T-helper 2 cell treated with Interferon-gamma antibody and Interleukin-4, amounts not matched to agents 5 μg/mL and 100 μg/mL, for 36 hours (primary cell): Measurements from ENCODE around the gene CPVL.

Experiments
- DNase-seq: peaks from one replicate; pipeline ENCODE4 v3.0.0; 2021; ENCODE audit warnings: low spot score
- H3K27ac Mint-ChIP-seq: one replicate; pipeline ENCODE4 v1.8.0; 2021; ENCODE audit warnings: mild to moderate bottlenecking, mixed read lengths
- H3K27me3 Mint-ChIP-seq: one replicate; pipeline ENCODE4 v1.8.0; 2021; ENCODE audit warnings: low read depth, mixed read lengths
- H3K36me3 Mint-ChIP-seq: one replicate; pipeline ENCODE4 v1.8.0; 2021; ENCODE audit warnings: low read depth, mixed read lengths
- H3K4me1 Mint-ChIP-seq: one replicate; pipeline ENCODE4 v1.8.0; 2021; ENCODE audit warnings: low read depth, mixed read lengths
- H3K4me3 Mint-ChIP-seq: one replicate; pipeline ENCODE4 v1.8.0; 2022; ENCODE audit warnings: mild to moderate bottlenecking, moderate library complexity, mixed read lengths
- H3K9me3 Mint-ChIP-seq: one replicate; pipeline ENCODE4 v1.8.0; 2021; ENCODE audit warnings: mixed read lengths

Gene CPVL

DNA sequence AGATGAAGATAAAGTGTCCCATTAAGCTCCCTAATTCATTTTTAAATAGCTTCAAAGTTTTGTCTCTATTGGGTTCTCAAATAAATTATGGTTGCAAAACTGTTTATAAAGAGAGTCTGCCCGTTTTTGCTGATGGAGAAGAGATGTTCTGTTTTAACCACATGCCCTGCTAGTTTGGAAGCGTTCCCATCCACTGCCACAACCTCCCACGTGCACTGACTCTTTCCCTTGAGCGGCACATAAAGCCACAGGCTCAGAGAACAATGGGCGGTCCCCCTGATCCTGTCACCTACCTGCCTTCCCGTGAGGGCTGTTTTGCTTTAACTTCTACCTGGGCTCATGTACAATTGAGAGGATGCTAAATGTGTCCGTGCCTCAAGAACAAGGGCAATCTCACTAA, 65.5 kb downstream of the CPVL start:
- H3K9me3 Mint-ChIP-seq, result no peaks in the 10 kb centered on the region
- H3K27ac Mint-ChIP-seq, result no peak overlapping the region
- H3K36me3 Mint-ChIP-seq, result no peaks in the 10 kb centered on the region
- no peaks in the 10 kb centered on the region for H3K4me1 Mint-ChIP-seq
- no peak for DNase-seq
- no peak overlapping the region for H3K4me3 Mint-ChIP-seq
- H3K27me3 Mint-ChIP-seq, result peaks cover 16% of the 10 kb centered on the region

DNA sequence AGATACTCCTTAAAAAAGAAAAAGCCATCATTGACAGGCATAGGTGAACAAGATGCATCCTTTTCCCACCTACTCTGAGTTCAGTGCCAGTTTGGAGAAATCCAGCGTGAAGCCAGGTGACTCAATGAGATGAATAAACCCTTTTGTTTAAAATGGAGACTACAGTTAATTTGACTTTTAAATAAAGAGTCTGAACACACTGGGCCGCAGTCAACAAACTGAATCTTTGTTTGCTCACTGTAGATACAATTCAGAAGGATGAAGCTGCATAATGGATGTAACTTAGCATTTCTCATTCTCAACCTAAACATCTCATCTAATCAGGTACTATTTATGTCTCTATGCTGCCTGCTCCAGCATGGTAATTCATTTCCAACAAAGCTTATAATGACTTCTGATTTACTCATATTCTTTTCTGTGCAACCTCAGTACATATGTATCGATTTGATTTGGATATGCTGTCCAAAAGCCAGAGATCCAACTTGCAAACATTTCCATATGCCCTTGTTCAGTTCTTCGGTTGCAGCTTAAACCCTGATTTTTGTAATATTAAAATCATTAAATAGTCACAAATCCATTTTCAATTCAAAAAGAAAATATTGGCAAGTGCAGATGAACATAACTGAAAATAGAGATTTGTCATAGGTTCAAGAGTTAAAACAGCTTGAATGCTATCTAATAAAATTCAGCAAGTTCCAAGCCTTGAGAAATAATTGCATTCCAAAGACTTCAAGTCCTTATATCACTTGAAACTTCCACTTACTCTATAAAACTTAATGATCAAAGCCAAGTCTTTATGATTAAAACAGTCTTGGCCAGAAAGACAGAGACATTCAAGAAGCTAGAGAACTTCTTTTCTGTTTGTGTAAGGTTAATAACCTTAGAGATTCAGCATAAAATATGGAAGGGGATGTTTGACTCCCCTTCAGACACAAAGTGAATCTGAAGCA, 67.8 kb downstream of the CPVL start:
- DNase-seq, result no peak
- Mint-ChIP-seq H3K4me3 (no peak overlapping the region), H3K36me3 (no peaks in the 10 kb centered on the region)

DNA sequence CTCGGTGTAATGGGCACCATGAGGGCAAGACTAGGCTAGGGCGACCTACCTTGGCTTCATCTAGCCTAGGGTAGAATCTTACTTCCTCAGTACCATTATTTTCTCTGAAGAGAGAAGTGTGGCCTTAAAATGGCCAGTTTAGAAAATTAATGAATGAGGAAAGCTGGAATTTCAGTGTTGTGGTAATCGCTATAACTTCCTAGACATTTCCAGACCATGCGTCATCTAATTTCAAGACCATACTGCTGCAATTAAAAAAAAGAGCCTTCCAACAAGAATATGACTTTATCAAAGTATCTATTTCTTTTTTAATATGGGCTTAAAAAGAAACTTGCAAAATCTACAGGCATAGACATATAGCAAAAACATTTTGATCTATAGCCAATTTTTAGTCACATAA, 68.5 kb downstream of the CPVL start:
- Mint-ChIP-seq H3K4me1 (no peaks in the 10 kb centered on the region), H3K27me3 (peaks cover 9% of the 10 kb centered on the region)
- DNase-seq, result no peak

More for the DNA sequence above, 67.8 kb downstream of the CPVL start:
- peaks cover 10% of the 10 kb centered on the region for H3K27me3 Mint-ChIP-seq
- no peaks in the 10 kb centered on the region for H3K4me1 Mint-ChIP-seq
- H3K9me3 Mint-ChIP-seq, result no peaks in the 10 kb centered on the region
- no peak overlapping the region for H3K27ac Mint-ChIP-seq

DNA sequence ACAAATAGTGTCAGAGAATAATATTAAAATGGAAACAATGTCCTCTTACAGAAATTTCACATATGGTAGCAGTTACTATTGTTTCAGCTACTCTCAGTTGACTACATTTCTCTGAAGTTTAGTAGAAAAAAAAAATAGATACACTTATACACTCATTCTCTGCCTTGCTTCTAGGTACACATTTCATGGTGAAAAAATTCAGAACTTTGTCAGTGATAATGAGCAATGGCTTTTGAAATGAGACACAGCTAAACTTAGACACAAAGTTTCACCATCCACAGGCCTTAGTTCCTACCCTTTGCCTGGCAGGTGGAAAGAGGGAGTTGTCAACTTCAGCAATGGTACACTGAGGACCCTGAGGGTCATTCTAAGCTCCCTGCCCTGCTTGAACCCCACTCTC, 69.2 kb downstream of the CPVL start:
- Mint-ChIP-seq H3K4me3 (no peak overlapping the region), H3K27ac (no peak overlapping the region), H3K9me3 (no peaks in the 10 kb centered on the region), H3K27me3 (peaks cover 6% of the 10 kb centered on the region), H3K36me3 (no peaks in the 10 kb centered on the region), H3K4me1 (no peaks in the 10 kb centered on the region)
- DNase-seq, result no peak

More for the DNA sequence above, 68.5 kb downstream of the CPVL start:
- Mint-ChIP-seq H3K9me3 (no peaks in the 10 kb centered on the region), H3K36me3 (no peaks in the 10 kb centered on the region), H3K27ac (no peak overlapping the region), H3K4me3 (no peak overlapping the region)

DNA sequence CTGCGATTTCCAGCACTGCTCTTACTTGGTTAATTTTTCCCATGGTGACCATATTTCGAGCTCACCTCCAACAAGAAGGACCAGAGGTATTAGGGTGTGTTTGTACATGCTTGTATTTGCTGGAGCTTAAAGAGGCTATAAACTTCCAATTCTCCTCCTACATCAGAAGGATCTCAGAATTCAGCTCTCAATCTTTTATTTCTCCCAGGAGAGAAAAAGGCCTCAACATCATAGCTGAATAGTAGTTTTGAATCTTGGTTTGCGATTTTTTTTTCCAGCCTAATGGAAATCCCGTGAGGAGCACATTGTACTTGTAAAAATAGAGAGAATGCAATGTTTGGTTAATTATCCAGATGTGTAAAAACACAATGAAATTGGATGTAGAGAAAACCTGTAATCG, 69.7 kb downstream of the CPVL start:
- H3K9me3 Mint-ChIP-seq, result no peaks in the 10 kb centered on the region
- H3K27ac Mint-ChIP-seq, result no peak overlapping the region
- no peaks in the 10 kb centered on the region for H3K4me1 Mint-ChIP-seq
- H3K4me3 Mint-ChIP-seq, result no peak overlapping the region
- DNase-seq, result no peak
- H3K36me3 Mint-ChIP-seq, result no peaks in the 10 kb centered on the region
- peaks cover 6% of the 10 kb centered on the region for H3K27me3 Mint-ChIP-seq

DNA sequence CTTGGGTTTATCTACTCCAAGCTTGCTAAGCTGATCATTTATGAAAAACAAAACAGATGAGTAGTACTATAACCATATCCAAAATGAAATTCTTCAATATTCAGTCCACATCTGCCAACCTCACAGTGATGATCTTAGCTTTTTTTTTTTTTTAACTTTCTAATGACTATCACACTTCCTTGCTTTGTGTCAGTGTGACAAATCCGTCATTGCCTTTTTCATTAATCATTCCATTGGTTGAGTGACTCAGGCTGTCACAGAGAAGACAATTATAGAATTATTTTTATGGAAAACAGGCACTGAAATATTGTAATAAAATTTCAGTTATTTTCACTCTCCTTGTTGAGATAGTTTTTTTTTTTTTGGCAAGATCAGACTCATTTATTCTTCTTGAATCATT, 70.7 kb downstream of the CPVL start:
- H3K4me1 Mint-ChIP-seq, result no peaks in the 10 kb centered on the region
- H3K4me3 Mint-ChIP-seq, result no peak overlapping the region
- DNase-seq, result no peak
- no peaks in the 10 kb centered on the region for H3K9me3 Mint-ChIP-seq
- H3K36me3 Mint-ChIP-seq, result no peaks in the 10 kb centered on the region
- H3K27ac Mint-ChIP-seq, result no peak overlapping the region
- peaks cover 3% of the 10 kb centered on the region for H3K27me3 Mint-ChIP-seq

DNA sequence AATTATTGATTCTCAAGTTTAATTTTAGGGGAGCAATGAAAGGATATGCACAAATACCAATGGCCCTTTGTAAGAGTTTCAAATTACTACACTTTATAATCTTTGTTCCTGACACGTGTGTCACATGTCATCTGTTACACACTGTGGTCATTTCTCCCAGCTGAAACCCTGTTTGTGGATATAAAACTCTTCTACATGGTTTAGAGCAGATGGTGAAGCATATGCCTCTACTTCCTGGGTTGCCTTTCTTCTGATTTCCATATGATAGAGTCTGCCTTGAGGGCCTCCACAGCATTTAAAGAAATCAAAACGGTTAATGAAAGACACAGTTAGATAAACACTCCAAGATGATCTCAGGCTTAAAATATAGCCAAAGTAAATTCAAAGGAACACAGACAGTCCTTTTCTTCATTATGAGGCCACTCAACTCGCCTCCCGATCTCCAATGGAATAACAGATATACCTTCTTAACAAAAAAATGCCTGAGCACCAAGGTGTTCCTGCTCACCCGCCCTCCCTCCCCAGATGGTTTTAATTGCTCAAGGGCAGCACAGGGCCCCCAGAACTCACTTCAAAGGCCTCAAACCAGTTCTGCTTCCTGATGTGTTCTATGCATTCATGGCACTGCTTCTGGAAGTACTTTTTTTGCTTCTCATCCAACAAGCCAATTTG, 75.0 kb downstream of the CPVL start:
- no peak for DNase-seq
- H3K27me3 Mint-ChIP-seq, result no peaks in the 10 kb centered on the region
- H3K9me3 Mint-ChIP-seq, result no peaks in the 10 kb centered on the region
- no peak overlapping the region for H3K4me3 Mint-ChIP-seq
- H3K27ac Mint-ChIP-seq, result no peak overlapping the region
- no peaks in the 10 kb centered on the region for H3K36me3 Mint-ChIP-seq
- H3K4me1 Mint-ChIP-seq, result no peaks in the 10 kb centered on the region

DNA sequence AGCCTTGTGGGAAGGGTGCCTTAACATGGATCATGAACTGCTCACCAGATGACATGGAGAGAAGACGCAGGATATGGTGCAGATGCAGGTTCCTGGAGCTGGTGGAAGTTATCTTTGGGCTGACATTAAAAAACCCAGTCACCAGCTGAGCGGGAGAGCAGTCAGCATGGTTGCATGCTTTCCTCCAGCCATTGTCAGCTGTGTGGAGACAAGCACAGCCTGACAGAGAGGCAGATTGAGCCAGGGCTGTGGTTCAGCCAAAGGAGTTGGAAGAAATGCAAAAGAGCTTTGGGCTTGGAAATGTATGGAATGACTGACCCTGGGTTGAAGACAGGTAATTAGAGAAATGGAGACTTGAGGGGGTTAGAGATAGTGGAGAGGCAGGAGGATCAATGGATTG, 79.7 kb downstream of the CPVL start:
- Mint-ChIP-seq H3K4me3 (no peak overlapping the region), H3K27ac (no peak overlapping the region), H3K27me3 (no peaks in the 10 kb centered on the region), H3K36me3 (no peaks in the 10 kb centered on the region), H3K4me1 (no peaks in the 10 kb centered on the region), H3K9me3 (no peaks in the 10 kb centered on the region)
- no peak for DNase-seq

DNA sequence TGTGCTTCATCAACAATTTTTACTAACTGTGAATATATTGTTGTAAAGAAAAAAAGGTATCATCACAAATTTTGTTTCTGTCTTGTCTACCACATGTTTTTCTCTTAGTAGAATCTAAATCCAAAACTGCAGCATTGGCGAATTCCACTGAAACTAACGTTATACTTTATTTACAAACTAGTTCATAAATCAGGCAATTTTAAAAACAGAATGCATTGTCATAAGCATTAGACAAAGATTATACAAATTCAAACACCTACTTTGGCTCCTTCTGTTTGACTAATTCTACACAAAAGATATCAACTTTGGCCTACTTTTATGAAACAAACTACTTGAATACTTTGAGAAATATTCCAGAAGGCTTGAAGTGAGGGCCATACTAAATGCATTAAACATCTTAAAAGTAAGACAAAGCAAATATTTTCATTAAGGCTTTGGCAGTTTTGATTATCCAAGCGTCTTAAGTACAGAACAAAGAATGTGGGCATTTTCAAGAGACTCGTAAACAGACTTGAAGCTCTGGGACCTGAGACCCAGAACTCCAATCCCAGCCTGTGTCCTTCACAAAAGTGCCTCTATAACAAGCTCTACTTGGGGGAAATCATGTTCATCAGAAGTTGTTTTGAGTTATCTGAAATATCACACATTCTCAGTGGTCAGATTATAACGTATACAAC, 81.0 kb downstream of the CPVL start:
- Mint-ChIP-seq H3K9me3 (no peaks in the 10 kb centered on the region), H3K27ac (no peak overlapping the region), H3K27me3 (no peaks in the 10 kb centered on the region), H3K4me1 (no peaks in the 10 kb centered on the region), H3K4me3 (no peak overlapping the region), H3K36me3 (no peaks in the 10 kb centered on the region)
- DNase-seq, result no peak

DNA sequence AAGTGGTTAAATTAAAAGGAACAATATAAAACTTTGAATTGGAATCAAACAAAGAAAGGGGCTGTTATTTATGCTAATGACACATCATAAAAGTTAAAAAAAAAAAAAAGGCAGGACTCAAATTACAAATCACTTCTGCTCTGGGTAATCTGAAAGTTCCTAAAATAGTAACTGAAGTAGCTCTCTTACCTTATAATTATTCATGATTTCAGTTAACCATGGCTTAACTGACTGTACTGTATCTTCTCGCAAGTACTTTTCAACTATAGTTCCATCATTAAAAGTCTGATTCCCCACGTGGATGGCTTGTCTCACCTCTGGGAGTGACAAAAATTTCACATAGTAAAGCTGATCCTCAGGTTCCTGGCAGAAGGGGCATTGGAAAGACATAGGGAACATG, 82.5 kb downstream of the CPVL start:
- Mint-ChIP-seq H3K36me3 (no peaks in the 10 kb centered on the region), H3K27ac (no peak overlapping the region), H3K27me3 (peaks cover 2% of the 10 kb centered on the region), H3K4me3 (no peak overlapping the region), H3K4me1 (no peaks in the 10 kb centered on the region), H3K9me3 (no peaks in the 10 kb centered on the region)
- no peak for DNase-seq

DNA sequence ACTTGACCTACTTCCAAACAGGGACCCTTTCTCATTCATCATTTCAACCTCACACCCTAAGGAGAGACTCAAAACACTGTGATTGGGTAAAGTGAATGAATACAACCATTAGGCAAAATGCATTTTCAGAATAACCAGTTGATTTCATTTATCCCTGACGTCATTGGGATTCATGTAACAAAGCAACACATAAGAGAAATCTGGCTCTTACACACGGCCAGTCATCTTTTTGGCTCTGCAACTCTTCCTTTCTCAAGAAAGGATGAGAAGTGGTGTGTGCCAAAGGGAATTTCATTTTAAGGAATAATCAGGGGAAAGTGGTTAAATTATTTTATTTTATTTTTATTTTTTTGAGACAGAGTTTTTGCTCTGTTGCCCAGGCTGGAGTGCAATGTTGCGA, 83.1 kb downstream of the CPVL start:
- Mint-ChIP-seq H3K27ac (no peak overlapping the region), H3K27me3 (peaks cover 2% of the 10 kb centered on the region)

DNA sequence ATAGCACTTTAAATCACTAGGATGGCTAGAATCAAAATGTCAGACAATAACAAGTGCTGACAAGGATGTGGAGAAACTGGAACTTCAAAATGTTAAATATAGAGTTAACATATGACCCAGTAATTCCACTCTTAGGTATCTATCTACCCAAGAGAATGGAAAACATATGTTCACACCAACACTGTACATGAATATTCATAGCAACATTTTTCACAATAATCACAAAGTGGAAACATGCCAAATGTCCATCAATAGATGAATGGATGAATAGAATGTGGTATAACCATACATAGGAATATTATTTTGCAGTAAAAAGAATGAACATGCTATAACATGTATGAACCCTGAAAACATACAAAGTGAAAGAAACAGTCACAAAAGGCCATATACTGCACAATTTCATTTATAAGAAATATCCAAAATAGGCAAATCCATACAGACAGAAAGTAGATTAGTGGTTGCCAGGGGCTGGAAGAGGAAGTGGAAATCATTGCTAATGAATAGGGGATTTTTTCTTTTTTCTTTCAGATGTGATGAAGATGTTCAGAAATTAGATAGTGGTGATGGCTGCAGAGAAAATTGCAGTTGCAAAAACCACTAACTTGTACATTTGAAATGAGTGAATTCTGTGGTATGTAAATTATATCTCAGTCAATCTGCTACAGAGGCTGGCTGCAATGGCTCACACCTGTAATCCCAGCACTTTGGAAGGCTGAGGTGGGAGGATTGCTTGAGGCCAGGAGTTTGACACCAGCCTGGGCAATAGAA, 93.0 kb downstream of the CPVL start:
- Mint-ChIP-seq H3K9me3 (no peaks in the 10 kb centered on the region), H3K4me1 (no peaks in the 10 kb centered on the region), H3K27ac (no peak overlapping the region), H3K4me3 (no peak overlapping the region), H3K27me3 (no peaks in the 10 kb centered on the region), H3K36me3 (no peaks in the 10 kb centered on the region)
- DNase-seq, result no peak

More for the DNA sequence above, 83.1 kb downstream of the CPVL start:
- no peak for DNase-seq
- H3K36me3 Mint-ChIP-seq, result no peaks in the 10 kb centered on the region
- H3K4me3 Mint-ChIP-seq, result no peak overlapping the region
- H3K9me3 Mint-ChIP-seq, result no peaks in the 10 kb centered on the region
- no peaks in the 10 kb centered on the region for H3K4me1 Mint-ChIP-seq

DNA sequence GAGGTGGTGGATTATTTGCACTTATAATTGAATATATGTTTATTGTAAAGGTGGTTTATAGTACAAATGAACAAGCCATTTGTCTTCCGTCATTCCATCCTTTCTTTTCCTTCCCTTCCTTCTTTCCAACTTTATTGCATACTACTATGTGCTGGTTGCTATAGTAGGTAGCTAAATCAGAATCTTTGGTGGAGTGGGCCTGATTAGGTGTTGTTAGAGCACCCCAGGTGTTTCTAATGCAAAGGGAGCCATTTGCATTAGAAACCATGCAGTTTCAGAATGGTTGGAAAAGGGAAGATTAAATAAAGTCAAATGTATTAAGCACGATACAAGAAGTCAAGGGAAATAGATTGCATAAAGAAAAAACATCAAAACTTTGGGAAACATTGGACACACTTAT, 99.4 kb downstream of the CPVL start:
- Mint-ChIP-seq H3K36me3 (no peaks in the 10 kb centered on the region), H3K27ac (no peak overlapping the region), H3K27me3 (no peaks in the 10 kb centered on the region), H3K4me1 (no peaks in the 10 kb centered on the region), H3K4me3 (no peak overlapping the region), H3K9me3 (no peaks in the 10 kb centered on the region)
- DNase-seq, result no peak
